ENCODE results near the gene RALGPS2. TPM values are rescaled to one million over a fixed set of nuclear protein-coding genes. Genes with fewer than 3 reads are reported as not detected.
A peak's percentile ranks its signal among the peaks of the same experiment; 100 is the strongest.

The RALGPS2 gene
- total RNA-seq, 6 experiments from 2014 or later, result 21.0 to 38.3 (median 28.4) TPM

- no peak overlapping the region for H3K27ac ChIP-seq
- H3K4me3 ChIP-seq, result no peak overlapping the region
- no peaks in the 10 kb centered on the region for H3K27me3 ChIP-seq
- 43% methylated on average over 7 of the region's 17 CpGs for WGBS (ENCODE audit: insufficient coverage, low coverage, low lambda C conversion rate, missing lambda C conversion rate)
- H3K9me3 ChIP-seq, result no peaks in the 10 kb centered on the region
- H3K4me1 ChIP-seq, result peaks cover 0 to 7% (median 0%) of the 10 kb centered on the region in 4 donors
- intact Hi-C loops (cut with DNase I), result no loop called here
- ATAC-seq, result peak in 1 of 4 donors; percentile 21
- TF ChIP-seq, protein P1, sequence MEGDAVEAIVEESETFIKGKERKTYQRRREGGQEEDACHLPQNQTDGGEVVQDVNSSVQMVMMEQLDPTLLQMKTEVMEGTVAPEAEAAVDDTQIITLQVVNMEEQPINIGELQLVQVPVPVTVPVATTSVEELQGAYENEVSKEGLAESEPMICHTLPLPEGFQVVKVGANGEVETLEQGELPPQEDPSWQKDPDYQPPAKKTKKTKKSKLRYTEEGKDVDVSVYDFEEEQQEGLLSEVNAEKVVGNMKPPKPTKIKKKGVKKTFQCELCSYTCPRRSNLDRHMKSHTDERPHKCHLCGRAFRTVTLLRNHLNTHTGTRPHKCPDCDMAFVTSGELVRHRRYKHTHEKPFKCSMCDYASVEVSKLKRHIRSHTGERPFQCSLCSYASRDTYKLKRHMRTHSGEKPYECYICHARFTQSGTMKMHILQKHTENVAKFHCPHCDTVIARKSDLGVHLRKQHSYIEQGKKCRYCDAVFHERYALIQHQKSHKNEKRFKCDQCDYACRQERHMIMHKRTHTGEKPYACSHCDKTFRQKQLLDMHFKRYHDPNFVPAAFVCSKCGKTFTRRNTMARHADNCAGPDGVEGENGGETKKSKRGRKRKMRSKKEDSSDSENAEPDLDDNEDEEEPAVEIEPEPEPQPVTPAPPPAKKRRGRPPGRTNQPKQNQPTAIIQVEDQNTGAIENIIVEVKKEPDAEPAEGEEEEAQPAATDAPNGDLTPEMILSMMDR (IDR thresholded peaks at IDR 0.05), result no peak
- no peak for TF ChIP-seq POLR2A (IDR thresholded peaks at IDR 0.05)
- H3K36me3 ChIP-seq, result no peaks in the 10 kb centered on the region
- no peak for DNase-seq
Measured at GRCh38 chr1:178945763-178946266, 220.8 kb downstream of the RALGPS2 start.

DNA sequence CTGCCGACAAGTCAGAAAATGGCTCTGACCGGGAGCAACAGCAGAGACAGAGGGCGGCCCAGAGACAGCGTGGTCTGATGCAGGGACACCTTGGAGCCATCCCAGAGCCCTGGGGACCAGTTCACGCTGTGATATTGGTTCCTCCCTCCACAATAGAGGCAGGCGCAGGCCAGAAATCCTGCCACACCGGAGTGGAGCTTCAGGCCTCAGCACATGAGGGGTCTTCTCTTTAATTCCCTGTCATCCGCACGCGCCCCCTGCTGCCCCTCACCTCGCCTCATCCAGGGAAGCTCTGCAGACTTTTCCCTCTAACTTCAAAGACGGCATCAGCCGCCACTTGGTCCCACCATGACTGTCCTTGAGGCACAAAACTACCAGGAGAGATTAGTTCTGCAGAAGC lies 221.4 kb downstream of the RALGPS2 start:
- no peak overlapping the region for H3K4me3 ChIP-seq
- H3K9me3 ChIP-seq, result no peaks in the 10 kb centered on the region
- intact Hi-C loops (cut with DNase I), result no loop called here
- H3K27ac ChIP-seq, result no peak overlapping the region
- no peak for TF ChIP-seq POLR2A (IDR thresholded peaks at IDR 0.05)
- TF ChIP-seq, protein P1 (IDR thresholded peaks at IDR 0.05), result no peak
- H3K27me3 ChIP-seq, result no peaks in the 10 kb centered on the region
- ATAC-seq (no peak), DNase-seq (no peak)
- WGBS (ENCODE audit: insufficient coverage, low coverage, low lambda C conversion rate, missing lambda C conversion rate), result 91% methylated on average over 7 of the region's 13 CpGs
- no peaks in the 10 kb centered on the region for H3K36me3 ChIP-seq
- H3K4me1 ChIP-seq, result peaks cover 0 to 12% (median 0%) of the 10 kb centered on the region in 4 donors

- DNase-seq (no peak), ATAC-seq (peak; percentile 25 to 54 (median 31))
- no peak for TF ChIP-seq POLR2A (IDR thresholded peaks at IDR 0.05)
- TF ChIP-seq, protein P1 (IDR thresholded peaks at IDR 0.05), result no peak
- intact Hi-C loops (cut with DNase I), result no loop called here
- no peaks in the 10 kb centered on the region for H3K9me3 ChIP-seq
- H3K27me3 ChIP-seq, result no peaks in the 10 kb centered on the region
- no peaks in the 10 kb centered on the region for H3K36me3 ChIP-seq
- H3K4me3 ChIP-seq, result no peak overlapping the region
- H3K27ac ChIP-seq, result no peak overlapping the region
- 54% methylated on average over 4 of the region's 4 CpGs for WGBS (ENCODE audit: insufficient coverage, low coverage, low lambda C conversion rate, missing lambda C conversion rate)
- H3K4me1 ChIP-seq, result peaks cover 0 to 16% (median 0%) of the 10 kb centered on the region in 4 donors
Measured at GRCh38 chr1:178946855-178947676, 222.0 kb downstream of the RALGPS2 start.

- Histone ChIP-seq H3K9me3 (no peaks in the 10 kb centered on the region), H3K4me1 (peaks cover 0 to 16% (median 0%) of the 10 kb centered on the region in 4 donors), H3K36me3 (no peaks in the 10 kb centered on the region), H3K27me3 (no peaks in the 10 kb centered on the region), H3K27ac (no peak overlapping the region), H3K4me3 (no peak overlapping the region)
- TF ChIP-seq POLR2A (IDR thresholded peaks at IDR 0.05), result no peak
- TF ChIP-seq, protein P1 (IDR thresholded peaks at IDR 0.05), result no peak
- ATAC-seq (peak in 1 of 4 donors; percentile 7), DNase-seq (no peak)
- 77% methylated on average over 3 of the region's 3 CpGs for WGBS (ENCODE audit: insufficient coverage, low coverage, low lambda C conversion rate, missing lambda C conversion rate)
- intact Hi-C loops (cut with DNase I), result no loop called here
Measured at GRCh38 chr1:178947677-178947981, 222.6 kb downstream of the RALGPS2 start.

Measured in right lobe of liver (tissue), 6 donors.